Peyer's patch (tissue), 4 donors: ENCODE measurements around the gene ASCC1. TPM values are rescaled to one million over a fixed set of nuclear protein-coding genes. Genes with fewer than 3 reads are reported as not detected.

Source experiments
- DNase-seq, 3 donors: peaks; one replicate each; pipeline ENCODE4 v3.0.0-alpha.2; 2017 to 2019
- H3K27ac ChIP-seq, 4 donors: fragments of 200-600 bp; sonication (generic); one replicate each; pipeline ENCODE4 v1.5.1; 2016 to 2019
- H3K27me3 ChIP-seq, 2 donors: fragments of 200-600 bp; sonication (generic); one replicate each; pipeline ENCODE4 v1.5.1; 2019
- H3K36me3 ChIP-seq, 3 donors: fragments of 200-600 bp; sonication (generic); one replicate each; pipeline ENCODE4 v1.5.1; 2016 to 2019
- H3K4me1 ChIP-seq, 4 donors: fragments of 200-600 bp; sonication (generic); one replicate each; pipeline ENCODE4 v1.5.1; 2016 to 2019
- H3K4me3 ChIP-seq, 4 donors: fragments of 200-600 bp; sonication (generic); 1 replicate in 3 of 4; 2 replicates in 1 of 4; pipeline ENCODE4 v1.5.1; 2016 to 2019; ENCODE audit warnings: mild to moderate bottlenecking in 1 of 4
- H3K9me3 ChIP-seq, 4 donors: fragments of 200-600 bp; sonication (generic); one replicate each; pipeline ENCODE4 v1.5.1; 2016 to 2019; ENCODE audit warnings: mild to moderate bottlenecking in 1 of 4
- CTCF ChIP-seq, 6 experiments: fragments of 450-650 bp in 4 of 6; fragments of 200-600 bp in 2 of 6; sonication (generic) in 1 of 6; IDR thresholded peaks; one replicate each; pipeline ENCODE4 v1.5.1; 2017 to 2019; ENCODE audit warnings: antibody characterized with exemption in 6 of 6, mild to moderate bottlenecking in 3 of 6, moderate library complexity in 1 of 6
- POLR2A ChIP-seq, 2 donors: fragments of 450-650 bp; IDR thresholded peaks; one replicate each; pipeline ENCODE4 v1.5.1; 2017; ENCODE audit warnings: antibody characterized with exemption in 2 of 2, mild to moderate bottlenecking in 2 of 2, moderate library complexity in 2 of 2
- total RNA-seq, 4 donors: library from RNA; depleted of rRNA; stranded (reverse); fragments of >200 nt; gene quantifications; one replicate each; pipeline ENCODE4 v1.1.0, GENCODE V29; 2016

The ASCC1 gene
- total RNA-seq, 4 donors from 2014 or later: 9.7 to 48.7 (median 21.5) TPM

GRCh38 chr10:72087969-72088888 lies 127.8 kb downstream of the ASCC1 start, which contains the start of gene SPOCK2:
Gene SPOCK2, minus strand, starts transcription at chr10:72088551. Its CDS starts 223 bp downstream, at chr10:72088328.
- H3K4me1 ChIP-seq: peaks cover 7 to 24% (median 14%) of the 10 kb centered on the region in 4 donors
- H3K27ac ChIP-seq: peak within 1 kb of the TSS; percentile 70 to 98 (median 88)
- H3K27me3 ChIP-seq: peaks cover 0 to 22% of the 10 kb centered on the region in 2 donors
- TF ChIP-seq CTCF (IDR thresholded peaks at IDR 0.05) (no peak), POLR2A (IDR thresholded peaks at IDR 0.05) (peak in 1 of 2 donors; percentile 32)
- no peaks in the 10 kb centered on the region for H3K9me3 ChIP-seq
- no peaks in the 10 kb centered on the region for H3K36me3 ChIP-seq
- H3K4me3 ChIP-seq: peak within 1 kb of the TSS; percentile 50 to 80 (median 60)
- DNase-seq: peak in 2 of 3 donors; percentile 83 to 88

DNA sequence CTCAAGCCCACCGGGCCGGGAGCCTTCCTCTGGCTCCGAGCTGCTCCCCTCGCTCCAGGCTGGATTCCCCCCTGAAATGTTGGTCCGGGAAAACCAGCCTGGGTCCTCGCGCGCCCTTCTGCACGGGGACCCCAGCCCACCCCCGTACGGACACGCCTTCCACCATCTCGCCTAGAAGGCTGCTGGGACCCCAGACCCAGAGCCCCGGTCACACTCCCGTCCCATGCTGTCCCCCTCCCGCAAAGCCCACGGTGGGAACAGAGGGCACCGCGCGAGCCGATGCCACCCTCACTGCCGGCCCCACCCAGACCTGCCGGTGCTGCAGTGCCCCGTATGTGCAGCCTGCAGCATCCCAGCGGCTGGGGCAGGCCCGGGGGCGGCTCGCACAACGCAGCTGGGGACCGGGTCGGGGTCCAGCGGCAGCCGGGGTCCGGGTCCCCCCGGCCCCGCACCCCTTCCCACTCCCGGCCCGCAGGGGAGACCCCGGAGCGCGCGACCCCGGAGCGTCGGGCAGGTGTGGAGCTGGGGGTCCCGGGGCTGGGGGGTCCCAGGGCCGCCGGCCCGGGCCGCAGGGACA lies 128.6 kb downstream of the ASCC1 start:
- Histone ChIP-seq H3K9me3 (no peaks in the 10 kb centered on the region), H3K27ac (peak overlapping the region; percentile 70 to 98 (median 88)), H3K36me3 (no peaks in the 10 kb centered on the region), H3K4me3 (peak overlapping the region; percentile 50 to 80 (median 60)), H3K27me3 (peaks cover 0 to 22% of the 10 kb centered on the region in 2 donors), H3K4me1 (peaks cover 7 to 24% (median 14%) of the 10 kb centered on the region in 4 donors)
- TF ChIP-seq POLR2A (IDR thresholded peaks at IDR 0.05) (no peak), CTCF (IDR thresholded peaks at IDR 0.05) (no peak)
- DNase-seq: peak in 2 of 3 donors; percentile 65 to 76

GRCh38 chr10:72086466-72087391 lies 129.3 kb downstream of the ASCC1 start:
- H3K27me3 ChIP-seq: peaks cover 0 to 22% of the 10 kb centered on the region in 2 donors
- peak; percentile 61 to 92 (median 91) for DNase-seq
- H3K27ac ChIP-seq: peak overlapping the region; percentile 70 to 98 (median 88)
- no peaks in the 10 kb centered on the region for H3K9me3 ChIP-seq
- peak overlapping the region; percentile 50 to 80 (median 60) for H3K4me3 ChIP-seq
- TF ChIP-seq CTCF (IDR thresholded peaks at IDR 0.05) (no peak), POLR2A (IDR thresholded peaks at IDR 0.05) (no peak)
- H3K4me1 ChIP-seq: peaks cover 7 to 24% (median 16%) of the 10 kb centered on the region in 4 donors
- no peaks in the 10 kb centered on the region for H3K36me3 ChIP-seq

DNA sequence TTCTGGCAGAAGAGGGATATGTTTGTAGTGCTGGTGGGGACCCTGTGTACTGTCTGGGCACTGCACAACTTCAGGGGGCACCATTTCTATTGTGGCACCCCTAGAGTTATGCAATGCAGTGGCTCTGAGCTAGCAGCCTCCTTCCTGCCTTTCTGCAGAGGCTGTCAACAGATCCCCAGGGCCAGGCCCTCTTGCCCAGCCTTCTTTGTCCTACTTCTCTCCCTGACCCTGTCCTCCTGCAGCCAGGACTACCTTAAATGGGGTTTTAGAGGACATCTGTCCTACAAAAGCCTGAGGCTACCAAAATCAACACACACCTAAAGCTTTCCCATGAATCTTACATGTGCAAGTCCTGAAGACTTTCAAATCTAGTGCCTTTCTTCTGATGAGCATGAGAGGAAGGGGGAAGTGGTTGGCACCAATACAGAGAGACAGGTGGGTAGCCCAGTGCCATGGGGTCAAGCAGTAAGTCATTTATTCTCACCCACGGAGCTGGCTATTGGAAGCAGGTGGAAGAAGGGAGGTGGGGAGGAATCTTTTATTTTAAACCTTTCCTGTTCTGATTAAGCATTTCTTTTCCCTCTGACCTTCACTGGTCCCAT lies 130.1 kb downstream of the ASCC1 start:
- H3K4me3 ChIP-seq: peak overlapping the region in 3 of 4 donors; percentile 50 to 80 (median 58)
- H3K9me3 ChIP-seq: no peaks in the 10 kb centered on the region
- DNase-seq: peak in 1 of 3 donors; percentile 44
- H3K27ac ChIP-seq: peak overlapping the region in 3 of 4 donors; percentile 84 to 98 (median 91)
- H3K4me1 ChIP-seq: peaks cover 7 to 24% (median 19%) of the 10 kb centered on the region in 4 donors
- H3K36me3 ChIP-seq: no peaks in the 10 kb centered on the region
- H3K27me3 ChIP-seq: peaks cover 0 to 22% of the 10 kb centered on the region in 2 donors
- TF ChIP-seq POLR2A (IDR thresholded peaks at IDR 0.05): no peak
- TF ChIP-seq CTCF (IDR thresholded peaks at IDR 0.05): no peak
